ENCODE measurements around the gene CADM1. TPM values are rescaled to one million over a fixed set of nuclear protein-coding genes. Genes with fewer than 3 reads are reported as not detected.

CADM1 gene
- total and polyA plus RNA-seq, 2 donors from 2014 or later = 24.0 to 33.5 TPM

DNA sequence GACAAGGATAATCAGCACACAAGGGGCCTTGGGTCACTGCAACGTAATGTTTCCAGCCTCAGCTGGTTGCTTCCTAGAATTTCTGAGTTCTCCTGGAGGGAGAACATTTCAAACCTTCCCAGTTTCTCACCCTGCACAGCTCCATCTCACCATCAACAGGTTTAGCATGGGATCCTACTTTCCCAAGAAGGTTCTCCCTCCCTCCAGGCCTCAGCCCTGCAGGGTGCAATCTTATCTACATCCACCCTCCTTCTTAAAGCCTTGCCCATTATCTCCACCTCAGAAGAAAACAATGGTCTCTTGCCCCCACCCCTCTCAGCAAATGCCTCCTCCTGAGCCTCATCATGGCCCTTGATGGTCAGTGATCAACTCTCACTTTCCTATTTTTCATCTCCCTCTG lies 23.6 kb downstream of the CADM1 start:
- no peak for FAIRE-seq
- intact Hi-C loops (cut with DNase I) = no loop called here
- TF ChIP-seq, protein P1, sequence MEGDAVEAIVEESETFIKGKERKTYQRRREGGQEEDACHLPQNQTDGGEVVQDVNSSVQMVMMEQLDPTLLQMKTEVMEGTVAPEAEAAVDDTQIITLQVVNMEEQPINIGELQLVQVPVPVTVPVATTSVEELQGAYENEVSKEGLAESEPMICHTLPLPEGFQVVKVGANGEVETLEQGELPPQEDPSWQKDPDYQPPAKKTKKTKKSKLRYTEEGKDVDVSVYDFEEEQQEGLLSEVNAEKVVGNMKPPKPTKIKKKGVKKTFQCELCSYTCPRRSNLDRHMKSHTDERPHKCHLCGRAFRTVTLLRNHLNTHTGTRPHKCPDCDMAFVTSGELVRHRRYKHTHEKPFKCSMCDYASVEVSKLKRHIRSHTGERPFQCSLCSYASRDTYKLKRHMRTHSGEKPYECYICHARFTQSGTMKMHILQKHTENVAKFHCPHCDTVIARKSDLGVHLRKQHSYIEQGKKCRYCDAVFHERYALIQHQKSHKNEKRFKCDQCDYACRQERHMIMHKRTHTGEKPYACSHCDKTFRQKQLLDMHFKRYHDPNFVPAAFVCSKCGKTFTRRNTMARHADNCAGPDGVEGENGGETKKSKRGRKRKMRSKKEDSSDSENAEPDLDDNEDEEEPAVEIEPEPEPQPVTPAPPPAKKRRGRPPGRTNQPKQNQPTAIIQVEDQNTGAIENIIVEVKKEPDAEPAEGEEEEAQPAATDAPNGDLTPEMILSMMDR (IDR thresholded peaks at IDR 0.05; ENCODE audit: borderline replicate concordance, extremely low read depth, insufficient read depth) = no peak

DNA sequence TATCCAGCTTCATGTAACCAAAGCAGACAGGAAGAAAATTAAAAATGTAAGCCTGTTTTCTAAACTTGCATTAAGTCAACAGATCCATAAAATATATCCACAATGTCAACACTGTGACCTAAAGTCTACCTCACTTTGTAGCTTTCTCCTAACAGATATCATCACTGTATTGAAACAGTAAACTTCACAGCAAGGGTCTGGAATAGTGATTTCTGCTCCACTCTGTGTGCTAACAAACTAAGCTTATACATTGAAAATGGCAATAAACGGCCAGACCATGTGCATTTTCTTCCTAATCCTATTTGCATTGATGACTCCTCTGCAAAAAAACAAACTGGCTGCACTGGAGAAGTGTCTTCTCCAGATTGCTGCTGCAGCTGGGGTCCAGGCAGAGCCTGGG lies 26.8 kb downstream of the CADM1 start:
- Histone ChIP-seq H3K36me3 (ENCODE audit: control insufficient read depth in 2 of 3, insufficient read depth in 3 of 3, low read length in 3 of 3) (no peaks in the 10 kb centered on the region), H3K27ac (ENCODE audit: low read depth in 2 of 2, low read length in 2 of 2) (no peak overlapping the region), H3K4me1 (ENCODE audit: control insufficient read depth in 2 of 3, insufficient read depth in 2 of 3, low read depth in 1 of 3, low read length in 3 of 3) (no peaks in the 10 kb centered on the region), H3K27me3 (ENCODE audit: control insufficient read depth, insufficient read depth, low read length) (no peaks in the 10 kb centered on the region), H3K9me3 (ENCODE audit: control insufficient read depth in 2 of 3, insufficient read depth in 1 of 3, low read length in 3 of 3) (no peaks in the 10 kb centered on the region), H3K9ac (ENCODE audit: low read length in 3 of 3) (no peak overlapping the region), H3K4me3 (ENCODE audit: low read length in 3 of 3) (no peak overlapping the region)
- TF ChIP-seq, protein P1 (IDR thresholded peaks at IDR 0.05; ENCODE audit: borderline replicate concordance, extremely low read depth, insufficient read depth) = no peak
- intact Hi-C loops (cut with DNase I) = no loop called here
- DNase-seq (no peak), FAIRE-seq (no peak)

More for the DNA sequence above, 23.6 kb downstream of the CADM1 start:
- no peaks in the 10 kb centered on the region for H3K4me1 ChIP-seq (ENCODE audit: control insufficient read depth in 2 of 3, insufficient read depth in 2 of 3, low read depth in 1 of 3, low read length in 3 of 3)
- no peak overlapping the region for H3K4me3 ChIP-seq (ENCODE audit: low read length in 3 of 3)
- no peak overlapping the region for H3K9ac ChIP-seq (ENCODE audit: low read length in 3 of 3)
- no peak for DNase-seq
- no peaks in the 10 kb centered on the region for H3K9me3 ChIP-seq (ENCODE audit: control insufficient read depth in 2 of 3, insufficient read depth in 1 of 3, low read length in 3 of 3)
- H3K27ac ChIP-seq (ENCODE audit: low read depth in 2 of 2, low read length in 2 of 2) = no peak overlapping the region
- no peaks in the 10 kb centered on the region for H3K27me3 ChIP-seq (ENCODE audit: control insufficient read depth, insufficient read depth, low read length)
- no peaks in the 10 kb centered on the region for H3K36me3 ChIP-seq (ENCODE audit: control insufficient read depth in 2 of 3, insufficient read depth in 3 of 3, low read length in 3 of 3)

- intact Hi-C loops (cut with DNase I) = no loop called here
- no peaks in the 10 kb centered on the region for H3K36me3 ChIP-seq (ENCODE audit: control insufficient read depth in 2 of 3, insufficient read depth in 3 of 3, low read length in 3 of 3)
- TF ChIP-seq, protein P1 (IDR thresholded peaks at IDR 0.05; ENCODE audit: borderline replicate concordance, extremely low read depth, insufficient read depth) = no peak
- no peaks in the 10 kb centered on the region for H3K27me3 ChIP-seq (ENCODE audit: control insufficient read depth, insufficient read depth, low read length)
- H3K4me1 ChIP-seq (ENCODE audit: control insufficient read depth in 2 of 3, insufficient read depth in 2 of 3, low read depth in 1 of 3, low read length in 3 of 3) = no peaks in the 10 kb centered on the region
- no peak overlapping the region for H3K27ac ChIP-seq (ENCODE audit: low read depth in 2 of 2, low read length in 2 of 2)
- H3K9ac ChIP-seq (ENCODE audit: low read length in 3 of 3) = no peak overlapping the region
- DNase-seq = no peak
- H3K9me3 ChIP-seq (ENCODE audit: control insufficient read depth in 2 of 3, insufficient read depth in 1 of 3, low read length in 3 of 3) = no peaks in the 10 kb centered on the region
- FAIRE-seq = no peak
- H3K4me3 ChIP-seq (ENCODE audit: low read length in 3 of 3) = no peak overlapping the region
Measured at GRCh38 chr11:115476463-115477286, 27.5 kb downstream of the CADM1 start.
